HCT116 (cell line): ENCODE results near the gene MID1IP1. TPM values are rescaled to one million over a fixed set of nuclear protein-coding genes. Genes with fewer than 3 reads are reported as not detected.

Experiments used
- ATAC-seq: fragments of 200-7000 bp; cut with Tn5 transposase; 2 replicates; pipeline ENCODE4 v1.9.1; 2020; ENCODE audit warnings: mild to moderate bottlenecking, moderate library complexity
- BruUV-seq: library from RNA; stranded (reverse); fragments of 400-500 nt; replicated peaks from 2 replicates; lab custom pipeline; 2021; lab: Mats Ljungman, UMichigan
- CTCF ChIA-PET: fragments of 300-600 bp; sonication (Branson Sonifier 250); formaldehyde crosslinking; loops from one replicate; lab custom pipeline; 2021; ENCODE audit warnings: antibody characterized with exemption; lab: Charles Lee
- POLR2A ChIA-PET: fragments of 300-600, 350-600 bp; sonication (Branson Sonifier 250); formaldehyde crosslinking; loops from one replicate; lab custom pipeline; 2021; ENCODE audit warnings: antibody characterized with exemption; lab: Charles Lee
- RAD21 ChIA-PET, 2 experiments: fragments of 300-600 bp; sonication (Branson Sonifier 250); formaldehyde crosslinking; loops; one replicate each; lab custom pipeline; 2023; ENCODE audit warnings: low total read pairs in 2 of 2; ENCODE audit not compliant: uncharacterized antibody in 2 of 2, unreplicated experiment in 2 of 2, low non-redundant PET in 1 of 2; lab: Charles Lee
- DNase-seq: peaks from one replicate; pipeline ENCODE4 v3.0.0-alpha.2; 2010; ENCODE audit warnings: low read depth, low spot score
- H2AFZ ChIP-seq: fragments of 200-600 bp; shearing (Covaris generic), sonication (generic); 2 replicates; pipeline ENCODE4 v1.6.1; 2017; ENCODE audit warnings: low read depth, mixed run types, mixed read lengths, antibody characterized with exemption, low read length; ENCODE audit not compliant: poor library complexity, severe bottlenecking
- H3K27ac ChIP-seq: 2 replicates; pipeline ENCODE4 v1.5.1; 2012; ENCODE audit warnings: low read depth, low read length
- H3K27me3 ChIP-seq: fragments of 200-600 bp; sonication (generic); 2 replicates; pipeline ENCODE4 v1.6.1; 2016; ENCODE audit warnings: mixed run types, low read length, mixed read lengths; ENCODE audit not compliant: insufficient read depth
- H3K36me3 ChIP-seq, 2 experiments: fragments of 200-500 bp in 1 of 2; fragments of 200-600 bp in 1 of 2; sonication (Bioruptor generic) in 1 of 2; sonication (generic) in 1 of 2; 2 replicates each; pipeline versions ENCODE4 v1.5.1 to v1.6.1; 2014 to 2016; ENCODE audit warnings: low read length in 2 of 2, inconsistent platforms in 1 of 2, mixed read lengths in 1 of 2, mixed run types in 1 of 2; ENCODE audit not compliant: insufficient read depth in 2 of 2, control insufficient read depth in 1 of 2
- H3K4me1 ChIP-seq, 2 experiments: fragments of 200-600 bp in 1 of 2; sonication (generic) in 1 of 2; 2 replicates each; pipeline versions ENCODE4 v1.5.1 to v1.6.1; 2012 to 2017; ENCODE audit warnings: low read length in 2 of 2, inconsistent platforms in 1 of 2, mild to moderate bottlenecking in 1 of 2, mixed read lengths in 1 of 2, mixed run types in 1 of 2, moderate library complexity in 1 of 2; ENCODE audit not compliant: insufficient read depth in 2 of 2, control insufficient read depth in 1 of 2
- H3K4me2 ChIP-seq: fragments of 200-600 bp; sonication (generic); 2 replicates; pipeline ENCODE4 v1.6.1; 2017; ENCODE audit warnings: mixed run types, low read length, mixed read lengths
- H3K4me3 ChIP-seq, 2 experiments: fragments of 200-600 bp in 1 of 2; sonication (generic) in 1 of 2; replicated peaks in 1 of 2; 2 replicates each; pipeline ENCODE4 v1.5.1; 2011 to 2016; ENCODE audit warnings: low read length in 2 of 2, control low read depth in 1 of 2, low read depth in 1 of 2, mild to moderate bottlenecking in 1 of 2, mixed read lengths in 1 of 2, mixed run types in 1 of 2
- H3K79me2 ChIP-seq: fragments of 200-600 bp; sonication (generic); 2 replicates; pipeline ENCODE4 v1.6.1; 2017; ENCODE audit warnings: mild to moderate bottlenecking, mixed run types, low read length, moderate library complexity, mixed read lengths; ENCODE audit not compliant: insufficient read depth
- H3K9ac ChIP-seq: fragments of 200-600 bp; sonication (generic); 2 replicates; pipeline ENCODE4 v1.6.1; 2016; ENCODE audit warnings: low read length, mixed read lengths
- H3K9me2 ChIP-seq: fragments of 200-600 bp; sonication (generic), shearing (Covaris generic); 2 replicates; pipeline ENCODE4 v1.6.1; 2017; ENCODE audit warnings: mixed run types, mild to moderate bottlenecking, moderate library complexity; ENCODE audit not compliant: insufficient read depth
- H3K9me3 ChIP-seq, 2 experiments: fragments of 200-500 bp in 1 of 2; fragments of 200-600 bp in 1 of 2; sonication (Bioruptor generic) in 1 of 2; sonication (generic) in 1 of 2; 2 replicates each; pipeline ENCODE4 v1.6.1; 2014 to 2017; ENCODE audit warnings: low read length in 2 of 2, mixed read lengths in 2 of 2, inconsistent platforms in 1 of 2, low read depth in 1 of 2, mild to moderate bottlenecking in 1 of 2, mixed run types in 1 of 2, moderate library complexity in 1 of 2; ENCODE audit not compliant: control insufficient read depth in 1 of 2, insufficient read depth in 1 of 2
- H4K20me1 ChIP-seq: fragments of 200-600 bp; sonication (generic), shearing (Covaris generic); 2 replicates; pipeline ENCODE4 v1.6.1; 2017; ENCODE audit warnings: mixed run types, mild to moderate bottlenecking, moderate library complexity; ENCODE audit not compliant: insufficient read depth
- CTCF ChIP-seq, 3 experiments: fragments of 200-600 bp in 1 of 3; sonication (generic) in 1 of 3; IDR thresholded peaks in 2 of 3; conservative IDR thresholded peaks in 1 of 3; 2 replicates each; pipeline ENCODE4 v1.5.1; 2012 to 2017; ENCODE audit warnings: low read depth in 2 of 3, low read length in 2 of 3, antibody characterized with exemption in 1 of 3, borderline replicate concordance in 1 of 3, control low read depth in 1 of 3, mild to moderate bottlenecking in 1 of 3, mixed read lengths in 1 of 3, mixed run types in 1 of 3, moderate library complexity in 1 of 3; ENCODE audit not compliant: insufficient read depth in 1 of 3
- POLR2AphosphoS5 ChIP-seq: IDR thresholded peaks from 2 replicates; pipeline ENCODE4 v1.6.1; 2011; ENCODE audit warnings: mild to moderate bottlenecking, low read depth, low read length, moderate library complexity
- RAD21 ChIP-seq: IDR thresholded peaks from 2 replicates; pipeline ENCODE4 v1.6.1; 2012; ENCODE audit warnings: low read depth, mild to moderate bottlenecking
- SRF ChIP-seq: IDR thresholded peaks from 2 replicates; pipeline ENCODE4 v1.6.1; 2012; ENCODE audit warnings: low read depth
- ZFX ChIP-seq: fragments of 450-650 bp; IDR thresholded peaks from 2 replicates; pipeline ENCODE4 v1.6.1; 2017
- ZNF274 ChIP-seq: fragments of 200-500 bp; sonication (Bioruptor generic); IDR thresholded peaks from 2 replicates; pipeline ENCODE4 v1.6.1; 2014; ENCODE audit warnings: mild to moderate bottlenecking, low read depth, low read length, inconsistent platforms
- intact Hi-C: fragments of 100-400 bp; cut with micrococcal nuclease; formaldehyde crosslinking; loops from 2 replicates; pipeline ENCODE4 v1.10.0; 2022
- total RNA-seq: library from RNA; stranded (reverse); gene quantifications from one replicate; pipeline ENCODE4 v1.2.1, GENCODE V29; 2021; ENCODE audit not compliant: unreplicated experiment

The MID1IP1 gene
- total RNA-seq, 1 experiment from 2014 or later, result 109 TPM

GRCh38 chrX:38811515-38812243 lies 10.4 kb downstream of the MID1IP1 start (continued):
- TF ChIP-seq CTCF (IDR thresholded peaks at IDR 0.05 in 2 of 3, conservative IDR thresholded peaks at IDR 0.05 in 1 of 3; ENCODE audit: borderline replicate concordance in 1 of 3, insufficient read depth in 1 of 3, low read depth in 2 of 3, low read length in 2 of 3), result no peak
- TF ChIP-seq POLR2AphosphoS5, result no peak
- no peak for TF ChIP-seq ZFX
- no peak for TF ChIP-seq RAD21

- BruUV-seq, result no TSS peak
- Histone ChIP-seq H3K9ac (no peak overlapping the region), H3K4me3 (no peak overlapping the region), H2AFZ (peak overlapping the region; percentile 26), H3K27me3 (no peaks in the 10 kb centered on the region), H3K27ac (no peak overlapping the region), H3K4me2 (no peak overlapping the region), H3K36me3 (no peaks in the 10 kb centered on the region), H3K9me2 (no peaks in the 10 kb centered on the region), H3K79me2 (no peaks in the 10 kb centered on the region), H3K4me1 (peaks cover 8 to 9% of the 10 kb centered on the region in 2 experiments; a peak in 3 of 4 replicates), H3K9me3 (no peaks in the 10 kb centered on the region), H4K20me1 (no peaks in the 10 kb centered on the region)
- ChIA-PET POLR2A (interaction anchor here (1.6 kb wide), 1 partner anchor 12 kb away, joined by 6 read pairs; no protein-coding TSS in a partner anchor), RAD21 (no interaction called here), CTCF (no interaction called here)
- no peak for DNase-seq
- no peak for ATAC-seq
- intact Hi-C loops, result no loop called here
- TF ChIP-seq ZNF274 (no peak), SRF (peak; percentile 78)
These were observed 14.9 kb downstream of the MID1IP1 start for GRCh38 chrX:38816155-38816554.
